ENCODE data around the gene EXO1.
A peak's percentile ranks its signal among the peaks of the same experiment; 100 is the strongest.
"Not testable (repeated sequence)": the region's sequence is repeated elsewhere in the genome, so short reads cannot be mapped to it uniquely, and the experiment has no call there.

Gene EXO1

GRCh38 chr1:241823925-241824324 lies 24.1 kb upstream of the EXO1 start:
- no peak for TF ChIP-seq ZFX (IDR thresholded peaks at IDR 0.05; ENCODE audit: borderline replicate concordance)
- TF ChIP-seq CTCF (IDR thresholded peaks at IDR 0.05): no peak
- no peak overlapping the region for H3K27ac ChIP-seq

GRCh38 chr1:241825581-241825980 lies 22.4 kb upstream of the EXO1 start:
- no peak overlapping the region for H3K27ac ChIP-seq
- TF ChIP-seq CTCF (IDR thresholded peaks at IDR 0.05) (no peak), ZFX (IDR thresholded peaks at IDR 0.05; ENCODE audit: borderline replicate concordance) (no peak)

- not testable (repeated sequence) for H3K27ac ChIP-seq
Measured at GRCh38 chr1:241826613-241827012, 21.4 kb upstream of the EXO1 start.

- TF ChIP-seq ZFX (IDR thresholded peaks at IDR 0.05; ENCODE audit: borderline replicate concordance) (no peak), CTCF (IDR thresholded peaks at IDR 0.05) (no peak)
- no peak overlapping the region for H3K27ac ChIP-seq
Measured at GRCh38 chr1:241827264-241827663, 20.7 kb upstream of the EXO1 start.

- no peak overlapping the region for H3K27ac ChIP-seq
- TF ChIP-seq ZFX (IDR thresholded peaks at IDR 0.05; ENCODE audit: borderline replicate concordance): no peak
- TF ChIP-seq CTCF (IDR thresholded peaks at IDR 0.05): no peak
Measured at GRCh38 chr1:241828463-241829021, 19.5 kb upstream of the EXO1 start.

GRCh38 chr1:241829468-241829867 lies 18.5 kb upstream of the EXO1 start:
- TF ChIP-seq ZFX (IDR thresholded peaks at IDR 0.05; ENCODE audit: borderline replicate concordance): no peak
- H3K27ac ChIP-seq: no peak overlapping the region

- H3K27ac ChIP-seq: no peak overlapping the region
- TF ChIP-seq CTCF (IDR thresholded peaks at IDR 0.05): peak; percentile 79
- TF ChIP-seq ZFX (IDR thresholded peaks at IDR 0.05; ENCODE audit: borderline replicate concordance): no peak
Measured at GRCh38 chr1:241834733-241835377, 13.1 kb upstream of the EXO1 start.

- TF ChIP-seq CTCF (IDR thresholded peaks at IDR 0.05): no peak
- no peak for TF ChIP-seq ZFX (IDR thresholded peaks at IDR 0.05; ENCODE audit: borderline replicate concordance)
- H3K27ac ChIP-seq: no peak overlapping the region
Measured at GRCh38 chr1:241836941-241837340, 11.1 kb upstream of the EXO1 start.

Data from 22Rv1 (cell line).